ENCODE results near the gene ZSCAN9.

ZSCAN9 gene

GRCh38 chr6:28220257-28221133, 4.6 kb upstream of the ZSCAN9 start:
- no peak overlapping the region for H3K4me3 ChIP-seq (ENCODE audit: low read depth, low read length)
- TF ChIP-seq, protein P1, sequence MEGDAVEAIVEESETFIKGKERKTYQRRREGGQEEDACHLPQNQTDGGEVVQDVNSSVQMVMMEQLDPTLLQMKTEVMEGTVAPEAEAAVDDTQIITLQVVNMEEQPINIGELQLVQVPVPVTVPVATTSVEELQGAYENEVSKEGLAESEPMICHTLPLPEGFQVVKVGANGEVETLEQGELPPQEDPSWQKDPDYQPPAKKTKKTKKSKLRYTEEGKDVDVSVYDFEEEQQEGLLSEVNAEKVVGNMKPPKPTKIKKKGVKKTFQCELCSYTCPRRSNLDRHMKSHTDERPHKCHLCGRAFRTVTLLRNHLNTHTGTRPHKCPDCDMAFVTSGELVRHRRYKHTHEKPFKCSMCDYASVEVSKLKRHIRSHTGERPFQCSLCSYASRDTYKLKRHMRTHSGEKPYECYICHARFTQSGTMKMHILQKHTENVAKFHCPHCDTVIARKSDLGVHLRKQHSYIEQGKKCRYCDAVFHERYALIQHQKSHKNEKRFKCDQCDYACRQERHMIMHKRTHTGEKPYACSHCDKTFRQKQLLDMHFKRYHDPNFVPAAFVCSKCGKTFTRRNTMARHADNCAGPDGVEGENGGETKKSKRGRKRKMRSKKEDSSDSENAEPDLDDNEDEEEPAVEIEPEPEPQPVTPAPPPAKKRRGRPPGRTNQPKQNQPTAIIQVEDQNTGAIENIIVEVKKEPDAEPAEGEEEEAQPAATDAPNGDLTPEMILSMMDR (IDR thresholded peaks at IDR 0.05; ENCODE audit: control insufficient read depth, extremely low read depth, insufficient read depth): no peak
- no peak for DNase-seq (ENCODE audit: low read depth)

DNA sequence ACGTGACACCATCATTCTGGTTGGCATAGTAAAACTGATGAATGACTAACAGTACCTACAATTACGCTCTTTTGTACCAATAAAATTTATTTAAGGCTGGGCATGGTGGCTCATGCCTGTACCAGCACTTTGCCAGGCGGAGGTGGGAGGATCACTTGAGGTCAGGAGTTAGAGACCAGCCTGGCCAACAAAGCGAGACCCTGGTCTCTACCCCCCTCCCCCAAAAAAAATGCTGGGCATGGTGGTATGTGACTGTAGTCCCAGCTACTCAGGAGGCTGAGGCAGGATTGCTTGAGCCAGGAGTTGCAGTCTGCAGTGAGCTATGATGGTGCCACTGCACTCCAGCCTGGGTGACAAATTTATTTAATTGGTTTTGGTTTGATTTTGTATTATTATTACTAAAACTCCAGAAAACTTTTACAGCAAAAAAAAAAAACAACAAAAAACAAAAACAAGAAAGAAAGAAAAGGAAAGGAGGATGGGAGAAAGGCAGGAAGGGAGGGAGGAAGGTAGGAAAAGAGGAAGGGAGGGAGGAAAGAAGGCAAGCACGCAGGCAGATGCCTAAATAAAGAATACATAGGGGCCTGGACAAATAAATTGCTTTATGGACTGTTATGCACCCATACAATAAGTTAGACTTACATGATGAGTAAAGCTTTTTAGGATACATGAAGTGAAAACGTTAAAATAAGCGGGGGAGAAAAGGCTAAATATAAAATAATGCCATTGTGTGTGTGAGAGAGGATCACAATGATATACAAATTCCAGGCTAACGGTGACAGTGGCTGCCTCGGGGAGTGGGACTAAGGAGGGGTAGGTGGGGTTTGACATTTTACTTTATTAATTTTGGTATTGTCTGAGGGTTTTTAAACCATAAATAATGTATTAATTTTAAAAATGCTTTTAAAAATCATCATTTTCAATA, 682 bp upstream of the ZSCAN9 start:
- peak overlapping the region; percentile 92 for H3K4me3 ChIP-seq (ENCODE audit: low read depth, low read length)
- TF ChIP-seq, protein P1 (IDR thresholded peaks at IDR 0.05; ENCODE audit: control insufficient read depth, extremely low read depth, insufficient read depth): no peak
- no peak for DNase-seq (ENCODE audit: low read depth)

DNA sequence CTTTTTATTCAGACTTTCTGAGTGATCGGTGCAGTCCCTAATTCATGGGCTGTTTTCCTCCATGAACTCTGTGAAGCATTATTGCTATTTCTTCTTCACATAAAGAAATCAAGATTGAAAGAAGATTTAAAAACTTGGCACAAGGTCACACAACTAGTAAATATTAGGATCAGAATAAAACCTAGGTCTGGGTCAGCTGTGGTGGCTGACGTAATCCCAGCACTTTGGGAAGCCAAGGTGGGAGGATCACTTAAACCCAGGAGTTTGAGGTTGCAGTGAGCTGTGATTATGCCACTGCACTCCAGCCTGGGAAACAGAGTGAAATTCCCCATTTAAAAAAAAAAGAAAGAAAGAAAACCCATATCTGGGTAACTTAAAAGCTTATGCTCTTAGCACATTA, 1.4 kb downstream of the ZSCAN9 start:
- peak overlapping the region; percentile 92 for H3K4me3 ChIP-seq (ENCODE audit: low read depth, low read length)
- no peak for DNase-seq (ENCODE audit: low read depth)
- TF ChIP-seq, protein P1 (IDR thresholded peaks at IDR 0.05; ENCODE audit: control insufficient read depth, extremely low read depth, insufficient read depth): no peak

DNA sequence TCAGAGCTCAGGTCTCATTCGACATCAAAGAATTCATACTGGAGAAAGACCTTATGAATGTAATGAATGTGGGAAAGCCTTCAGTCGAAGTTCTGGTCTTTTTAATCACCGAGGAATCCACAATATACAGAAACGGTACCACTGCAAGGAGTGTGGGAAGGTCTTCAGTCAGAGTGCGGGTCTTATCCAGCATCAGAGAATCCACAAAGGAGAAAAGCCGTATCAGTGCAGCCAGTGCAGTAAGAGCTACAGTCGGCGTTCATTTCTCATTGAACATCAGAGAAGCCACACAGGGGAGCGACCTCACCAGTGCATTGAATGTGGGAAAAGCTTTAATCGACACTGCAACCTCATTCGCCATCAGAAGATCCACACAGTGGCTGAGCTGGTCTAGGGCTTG, 7.7 kb downstream of the ZSCAN9 start:
- TF ChIP-seq, protein P1 (IDR thresholded peaks at IDR 0.05; ENCODE audit: control insufficient read depth, extremely low read depth, insufficient read depth): no peak
- H3K4me3 ChIP-seq (ENCODE audit: low read depth, low read length): no peak overlapping the region
- DNase-seq (ENCODE audit: low read depth): no peak

DNA sequence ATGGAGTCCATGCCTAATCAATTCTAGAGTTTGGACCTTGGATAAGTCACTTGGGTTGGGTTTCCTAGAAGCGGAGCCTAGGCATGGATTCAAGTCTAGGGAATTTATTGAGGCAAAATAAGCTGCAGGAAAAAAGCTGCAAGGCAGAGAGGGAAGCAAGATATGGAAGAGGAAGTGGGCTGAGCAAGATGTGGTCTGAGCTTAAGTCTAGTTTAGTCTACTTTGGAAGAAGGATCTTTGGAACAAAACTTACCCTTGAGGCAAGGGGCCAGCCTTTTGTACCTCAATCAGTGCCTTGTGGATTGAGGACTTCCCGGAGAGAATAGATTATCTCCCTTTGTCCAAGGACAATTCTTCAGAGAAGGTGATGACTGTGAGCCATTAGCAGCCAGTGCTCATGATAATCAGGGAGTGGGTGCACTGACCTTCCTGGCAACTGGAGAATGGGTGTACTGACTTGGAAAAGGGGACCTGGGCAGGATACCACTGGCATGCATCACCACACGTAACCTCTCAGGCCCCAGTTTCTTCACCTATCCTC, 10.9 kb downstream of the ZSCAN9 start:
- TF ChIP-seq, protein P1 (IDR thresholded peaks at IDR 0.05; ENCODE audit: control insufficient read depth, extremely low read depth, insufficient read depth): no peak
- H3K4me3 ChIP-seq (ENCODE audit: low read depth, low read length): no peak overlapping the region
- no peak for DNase-seq (ENCODE audit: low read depth)

DNA sequence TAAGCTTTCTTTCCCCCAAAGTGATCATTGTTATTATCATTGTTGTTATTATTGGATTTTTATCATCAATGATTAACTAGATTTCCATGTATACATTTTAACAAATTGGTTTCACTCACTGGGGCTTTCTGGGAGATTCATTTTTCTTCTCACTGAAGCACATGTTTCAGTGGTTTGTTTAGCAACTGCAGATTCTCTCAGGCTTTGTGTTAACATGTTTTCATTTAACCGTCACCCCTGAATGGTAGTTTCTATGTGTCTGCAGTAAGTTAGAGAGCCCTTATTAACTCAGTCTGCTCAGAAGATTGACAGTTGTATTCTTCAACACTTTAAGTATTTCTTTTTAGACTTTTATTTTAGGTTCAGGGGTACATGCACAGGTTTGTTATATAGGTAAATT, 14.6 kb downstream of the ZSCAN9 start:
- TF ChIP-seq, protein P1 (IDR thresholded peaks at IDR 0.05; ENCODE audit: control insufficient read depth, extremely low read depth, insufficient read depth): no peak
- H3K4me3 ChIP-seq (ENCODE audit: low read depth, low read length): no peak overlapping the region
- DNase-seq (ENCODE audit: low read depth): no peak
